GM21360 (cell line): Measurements from ENCODE around the gene ERC2.

Source experiments
- ATAC-seq: cut with Tn5 transposase; IDR thresholded peaks from one replicate; pipeline ENCODE4 v1.9.1; 2021; ENCODE audit warnings: mild to moderate bottlenecking, moderate library complexity; ENCODE audit not compliant: unreplicated experiment

Gene ERC2

DNA sequence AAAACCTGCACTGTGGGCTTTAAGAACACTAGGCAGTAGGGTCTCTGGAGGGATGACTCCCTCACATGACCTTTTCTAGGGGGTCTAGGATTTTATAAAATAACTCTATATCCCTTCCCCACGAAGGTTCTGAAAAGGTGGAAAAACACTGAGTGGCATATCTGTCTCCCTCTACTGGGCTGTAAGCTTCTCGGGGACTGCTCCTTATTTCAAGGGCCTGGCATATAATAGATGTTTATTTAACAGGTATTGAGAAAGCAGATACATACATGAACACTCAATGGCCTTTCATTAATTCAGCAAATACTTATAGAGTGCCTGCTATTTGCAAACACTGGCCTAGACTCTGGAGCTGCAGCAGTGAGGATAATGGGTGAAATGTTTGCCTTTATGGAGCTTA lies 834.9 kb downstream of the ERC2 start:
- ATAC-seq: no peak

DNA sequence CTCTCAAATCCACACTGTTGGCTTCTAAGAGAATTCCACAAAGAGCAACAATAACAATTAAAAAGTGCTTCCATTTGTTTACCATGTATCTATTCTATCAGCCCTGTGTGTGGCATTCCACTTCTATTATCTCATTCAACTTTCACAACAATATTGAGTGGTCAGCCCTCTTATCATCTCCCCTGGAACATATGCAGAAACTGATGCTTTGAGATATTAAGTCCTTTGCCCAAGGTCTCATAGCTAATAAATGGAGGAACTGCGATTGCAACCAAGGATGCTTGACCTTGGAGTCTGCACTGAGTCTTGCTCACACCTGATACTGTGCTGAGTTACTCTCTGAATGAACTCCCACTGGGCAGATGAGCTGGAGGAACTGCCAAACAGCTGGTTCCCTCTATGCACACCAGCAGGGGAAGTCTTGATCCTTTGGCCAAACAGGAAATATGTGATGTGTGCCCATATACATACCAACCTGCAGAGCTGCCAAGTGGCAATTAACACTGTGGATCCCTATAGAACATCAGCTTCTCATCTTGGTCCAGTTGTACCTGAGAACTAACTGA lies 836.4 kb downstream of the ERC2 start:
- ATAC-seq: no peak

DNA sequence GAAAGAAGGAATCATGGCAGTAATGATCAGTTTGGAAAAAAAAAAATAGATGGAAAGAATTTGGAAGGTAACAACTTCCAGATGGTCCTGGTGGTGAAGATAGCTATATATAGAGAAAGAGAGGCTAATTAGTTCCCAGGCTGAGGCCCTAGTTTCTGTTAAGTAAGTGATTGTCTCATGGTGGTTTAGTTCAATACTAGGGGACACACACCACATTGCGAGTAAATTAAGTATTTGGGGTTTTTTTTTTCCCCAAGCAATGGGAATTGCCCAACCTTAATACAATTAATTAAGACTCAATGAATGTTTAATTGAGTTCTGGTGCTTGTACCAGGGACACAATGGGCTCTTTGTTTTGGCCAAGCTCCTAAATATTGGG lies 837.4 kb downstream of the ERC2 start:
- ATAC-seq: no peak

DNA sequence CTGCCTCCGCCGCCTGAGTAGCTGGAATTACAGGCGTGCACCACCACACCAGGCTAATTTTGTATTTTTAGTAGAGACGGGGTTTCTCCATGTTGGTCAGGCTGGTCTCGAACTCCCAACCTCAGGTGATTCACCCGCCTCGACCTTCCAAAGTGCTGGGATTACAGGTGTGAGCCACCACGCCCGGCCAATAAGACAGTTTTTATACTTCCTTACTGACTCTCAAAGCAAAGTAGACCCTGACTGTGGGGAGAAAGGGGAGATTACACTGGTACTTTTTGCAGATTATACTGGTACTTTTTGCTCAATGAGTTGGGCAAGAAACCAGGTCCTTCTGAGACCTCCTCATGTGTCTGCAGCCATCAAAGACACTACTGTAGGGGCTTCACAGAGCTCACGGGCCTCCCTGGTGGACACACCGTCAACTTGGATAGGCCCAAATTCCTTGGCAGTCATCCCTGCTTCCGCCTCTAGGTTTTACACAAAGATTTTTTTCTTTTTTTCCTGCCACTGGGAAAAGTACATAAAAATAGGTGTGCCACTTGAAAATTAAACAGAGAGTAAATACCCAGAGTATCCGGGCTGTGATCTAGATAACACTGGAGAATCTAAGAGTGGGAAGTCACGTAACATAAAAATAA lies 837.9 kb downstream of the ERC2 start:
- ATAC-seq: no peak

DNA sequence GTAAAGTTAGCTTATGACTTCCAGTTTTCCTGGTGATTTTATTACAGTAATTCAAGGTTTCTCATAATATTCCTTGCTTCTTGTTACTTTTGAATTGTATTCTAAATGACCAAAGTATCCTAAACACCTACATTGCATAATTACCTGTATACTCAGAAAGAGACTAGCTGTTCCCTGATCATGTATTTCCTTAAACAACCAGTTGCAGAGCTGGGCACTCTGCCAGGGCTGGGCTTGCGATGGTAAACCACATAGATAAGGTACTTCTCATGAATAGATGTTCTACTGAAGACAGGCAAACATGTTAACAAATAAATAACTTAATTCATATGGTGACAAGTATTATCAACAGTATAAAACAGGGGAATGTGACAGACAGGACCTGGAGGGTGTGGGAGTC lies 838.8 kb downstream of the ERC2 start:
- no peak for ATAC-seq

DNA sequence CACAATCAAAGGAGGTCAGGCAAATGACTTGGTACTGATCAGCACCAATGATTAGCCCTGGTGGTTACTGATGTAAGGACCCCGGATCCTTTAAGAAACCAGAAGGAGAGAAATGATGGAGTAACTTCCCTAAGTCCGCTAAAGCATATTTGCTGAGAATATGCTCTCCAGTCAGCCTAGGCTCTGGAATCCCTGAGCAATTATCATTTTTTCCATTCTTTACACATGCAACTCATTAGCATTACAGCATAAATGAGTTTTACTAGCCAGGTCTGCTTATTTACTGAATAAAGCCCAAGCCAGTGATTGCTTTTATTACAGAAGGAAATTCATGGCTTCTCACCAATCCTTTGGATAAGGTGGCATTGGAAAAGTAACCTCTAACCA lies 842.0 kb downstream of the ERC2 start:
- no peak for ATAC-seq

DNA sequence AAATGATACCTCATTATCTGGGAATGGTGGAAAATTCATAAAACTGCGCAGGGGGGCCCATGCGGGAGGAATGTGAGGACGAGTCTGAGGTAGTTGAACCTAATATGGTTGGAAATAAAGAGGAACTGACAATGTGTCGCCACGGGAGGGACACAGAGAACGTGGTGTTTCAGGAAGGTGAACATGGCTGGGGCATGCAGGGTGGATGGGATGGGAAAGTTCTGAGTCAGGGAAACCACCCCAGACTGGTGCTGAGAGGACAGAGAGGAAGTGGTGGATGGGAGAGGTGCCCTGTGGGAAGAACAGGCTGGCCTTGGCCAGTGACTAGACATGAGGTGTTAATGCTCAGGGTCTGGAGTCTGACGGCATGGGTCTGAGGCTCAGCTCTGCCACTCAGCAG lies 844.0 kb downstream of the ERC2 start:
- ATAC-seq: no peak

DNA sequence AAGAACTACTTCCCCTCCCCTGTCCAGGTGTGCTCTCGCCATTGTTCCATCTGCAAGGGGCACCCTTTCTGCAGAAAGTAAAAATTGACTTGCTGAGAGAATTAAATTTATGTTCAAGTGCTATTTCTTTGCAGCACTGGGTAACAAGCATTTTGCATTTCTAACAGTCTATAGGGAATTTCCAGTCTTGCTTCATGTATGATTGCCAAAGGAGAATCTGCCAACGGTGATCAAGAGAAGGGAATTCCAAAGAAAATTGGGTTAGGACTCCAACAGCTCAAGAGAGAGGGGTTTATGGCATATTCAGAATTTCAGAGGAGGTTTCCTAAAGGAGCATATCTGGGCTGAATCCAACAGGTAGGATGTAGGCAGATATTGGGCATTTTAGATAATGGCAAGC lies 844.5 kb downstream of the ERC2 start:
- no peak for ATAC-seq

DNA sequence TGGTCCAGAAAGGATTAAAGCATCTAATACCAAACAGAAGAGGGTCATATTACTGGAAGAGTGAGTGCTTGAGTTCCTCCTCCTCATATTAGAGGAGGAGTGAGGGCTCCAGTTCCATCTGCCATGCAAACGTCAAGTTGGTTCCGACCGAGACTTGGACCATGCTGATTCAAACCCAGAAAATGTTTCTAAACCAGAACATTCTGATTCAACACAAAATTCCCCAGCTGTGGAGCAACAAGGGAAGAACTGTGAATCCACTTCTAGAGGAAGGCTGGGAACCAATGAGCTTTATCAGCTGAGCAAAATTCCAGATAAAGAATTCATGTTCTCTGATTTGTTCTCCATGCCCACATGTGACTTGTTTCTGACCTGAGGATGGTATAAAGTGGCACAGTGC lies 845.5 kb downstream of the ERC2 start:
- ATAC-seq: no peak

DNA sequence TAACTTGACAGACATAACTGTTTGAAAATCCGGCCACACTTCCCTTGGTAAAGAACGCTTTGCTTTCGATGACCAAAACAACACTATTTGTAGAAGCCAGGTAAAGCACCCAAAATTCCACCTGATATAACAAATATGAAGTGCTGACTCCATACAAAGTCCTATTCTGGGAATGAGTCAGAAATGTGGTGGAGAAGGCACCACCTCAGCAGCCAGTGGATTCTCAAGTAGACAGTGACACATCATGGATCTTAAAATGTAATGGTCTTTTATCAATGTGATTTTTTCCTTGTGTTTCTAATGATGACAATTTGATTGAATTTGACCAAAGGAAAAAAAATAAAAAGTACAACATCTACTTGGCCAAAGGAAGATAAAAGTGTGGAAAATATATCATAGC lies 846.2 kb downstream of the ERC2 start:
- no peak for ATAC-seq

DNA sequence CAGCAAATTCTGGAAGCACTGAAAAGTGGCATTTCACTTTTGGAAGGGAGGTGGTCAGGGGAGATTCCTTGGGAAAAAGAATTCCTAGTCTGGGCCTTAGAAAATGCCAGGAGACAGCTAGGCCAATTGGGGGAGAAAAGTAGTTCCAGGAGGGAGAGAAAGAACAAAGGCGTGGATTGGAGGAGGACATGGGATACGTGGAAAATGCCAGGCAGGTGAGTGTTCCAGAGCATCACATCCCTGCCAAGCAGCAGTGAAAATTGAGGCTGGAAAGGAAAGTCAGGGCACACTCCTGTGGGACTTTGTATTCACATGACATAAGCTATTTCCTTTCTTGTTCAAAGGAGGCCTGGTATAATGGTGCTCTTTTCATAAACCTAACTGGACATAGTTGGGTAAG lies 846.6 kb downstream of the ERC2 start:
- no peak for ATAC-seq

DNA sequence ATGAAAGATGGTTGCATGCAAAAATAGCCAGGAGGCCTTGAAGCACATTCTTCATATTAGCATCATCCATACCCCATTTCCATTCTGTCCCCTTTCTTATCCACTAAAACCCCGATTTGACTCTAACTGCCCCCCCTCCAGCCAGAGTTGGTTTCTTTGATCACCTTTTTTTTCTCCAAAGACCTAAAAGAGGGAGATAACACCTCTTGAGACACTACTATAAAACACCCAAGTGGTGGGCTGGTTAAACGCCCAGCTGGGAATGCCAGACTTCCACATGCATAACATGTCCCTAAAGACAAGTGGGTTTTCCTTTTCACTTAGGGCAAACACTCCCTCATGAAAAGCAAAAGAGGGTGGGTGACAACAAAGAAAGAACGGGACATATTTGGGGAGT lies 847.2 kb downstream of the ERC2 start:
- ATAC-seq: no peak

DNA sequence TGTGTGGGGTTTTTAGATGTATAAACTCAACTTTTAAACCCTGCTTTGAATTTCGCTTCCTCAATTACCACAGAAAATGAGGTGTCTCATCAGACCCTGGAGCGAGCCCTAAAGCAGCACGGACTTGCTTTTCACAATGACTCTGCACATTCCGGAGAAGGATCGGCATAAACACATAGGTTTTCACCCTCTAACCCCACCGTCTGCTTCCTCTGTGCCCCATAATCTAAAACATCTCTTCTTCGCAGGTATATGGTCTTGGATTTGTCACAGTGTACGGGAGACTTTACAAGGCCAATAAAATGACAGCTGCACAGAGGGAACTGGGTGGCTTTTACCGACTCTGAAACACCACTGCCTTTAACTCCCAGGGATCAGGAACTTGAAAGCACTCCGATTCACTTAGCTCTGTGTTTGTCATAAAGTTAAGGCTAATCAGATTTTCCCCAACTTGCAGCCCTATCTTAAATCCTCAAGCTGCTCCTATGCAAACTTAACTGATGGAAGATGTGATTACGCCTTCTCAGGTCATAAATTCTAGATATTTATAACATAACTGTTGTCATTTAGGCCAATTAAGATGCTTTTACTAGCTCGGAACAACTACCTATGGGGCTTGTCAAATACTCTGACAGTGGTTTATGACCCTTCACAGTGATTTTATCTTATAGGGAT lies 847.8 kb downstream of the ERC2 start:
- no peak for ATAC-seq

DNA sequence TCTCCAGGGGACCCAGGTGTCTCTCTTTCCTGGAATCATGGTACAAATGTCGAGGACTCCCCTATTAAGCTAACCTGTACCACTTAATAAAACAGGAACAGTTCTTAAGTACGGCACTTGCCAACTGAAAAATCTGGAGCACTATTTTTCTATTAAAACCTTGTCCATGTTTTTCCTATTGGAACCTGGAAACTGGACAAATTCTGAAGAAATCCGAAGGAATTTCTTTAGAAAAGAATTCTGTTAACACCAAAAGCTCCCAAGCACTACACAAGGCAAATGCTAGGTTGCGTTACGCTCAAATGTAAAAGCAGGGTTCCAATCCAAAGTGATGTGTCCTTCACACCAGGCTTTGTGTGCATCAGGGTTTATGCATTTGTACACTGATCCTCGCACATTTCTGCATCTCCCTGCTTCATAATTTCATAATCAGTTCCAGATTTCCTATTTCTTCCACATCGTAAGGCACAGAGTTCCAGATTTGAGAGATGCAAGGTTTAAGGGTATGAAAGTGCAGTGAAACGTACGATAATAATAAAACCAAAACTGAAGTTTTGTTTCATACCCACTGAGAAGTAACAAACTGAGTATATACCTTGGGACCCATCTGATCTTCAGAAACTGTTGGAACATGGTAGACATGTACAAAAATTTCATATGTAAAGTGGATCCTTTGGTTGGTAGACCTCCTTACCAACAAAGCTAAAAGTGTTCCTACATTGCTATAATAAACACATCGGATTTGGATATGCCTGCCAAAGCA lies 849.0 kb downstream of the ERC2 start:
- ATAC-seq: peak; percentile 47

DNA sequence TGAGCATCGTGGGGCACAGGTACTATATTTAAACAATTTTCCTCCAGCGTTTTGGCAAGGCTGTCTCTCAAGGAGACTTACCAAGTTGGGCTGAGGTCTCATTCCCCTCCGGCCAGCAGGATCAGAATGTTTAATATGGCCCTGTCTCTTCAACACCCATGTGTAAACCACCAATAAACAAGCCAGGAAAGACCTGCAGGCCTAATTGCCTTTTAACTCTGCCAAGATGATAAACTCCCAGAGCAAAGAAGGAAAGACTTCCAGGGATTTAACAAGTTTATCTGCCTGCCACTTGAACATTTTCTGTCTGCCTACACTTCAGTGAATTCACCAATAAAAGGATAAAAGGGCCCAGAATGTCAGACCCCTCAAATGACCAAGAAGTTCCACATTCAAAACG lies 850.9 kb downstream of the ERC2 start:
- ATAC-seq: no peak

DNA sequence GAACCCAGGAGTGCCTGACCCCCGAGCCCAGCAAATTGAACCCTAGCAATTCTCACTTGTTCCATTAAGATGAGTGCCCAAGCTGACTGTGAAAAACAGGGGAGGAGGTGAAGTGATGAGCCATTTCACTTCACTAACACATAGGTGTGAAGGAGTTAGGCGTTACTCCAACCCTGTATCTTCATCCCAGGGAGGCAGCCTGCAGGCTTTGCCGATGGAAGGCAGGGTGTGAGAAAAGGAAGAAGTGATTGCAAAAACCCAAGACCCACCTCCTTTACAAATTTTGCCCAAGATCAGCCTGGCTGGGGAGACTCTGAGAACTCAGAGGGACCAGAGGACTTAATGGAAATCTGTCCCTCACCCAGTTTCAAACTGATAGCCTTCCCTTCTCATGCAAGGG lies 851.5 kb downstream of the ERC2 start:
- ATAC-seq: no peak

DNA sequence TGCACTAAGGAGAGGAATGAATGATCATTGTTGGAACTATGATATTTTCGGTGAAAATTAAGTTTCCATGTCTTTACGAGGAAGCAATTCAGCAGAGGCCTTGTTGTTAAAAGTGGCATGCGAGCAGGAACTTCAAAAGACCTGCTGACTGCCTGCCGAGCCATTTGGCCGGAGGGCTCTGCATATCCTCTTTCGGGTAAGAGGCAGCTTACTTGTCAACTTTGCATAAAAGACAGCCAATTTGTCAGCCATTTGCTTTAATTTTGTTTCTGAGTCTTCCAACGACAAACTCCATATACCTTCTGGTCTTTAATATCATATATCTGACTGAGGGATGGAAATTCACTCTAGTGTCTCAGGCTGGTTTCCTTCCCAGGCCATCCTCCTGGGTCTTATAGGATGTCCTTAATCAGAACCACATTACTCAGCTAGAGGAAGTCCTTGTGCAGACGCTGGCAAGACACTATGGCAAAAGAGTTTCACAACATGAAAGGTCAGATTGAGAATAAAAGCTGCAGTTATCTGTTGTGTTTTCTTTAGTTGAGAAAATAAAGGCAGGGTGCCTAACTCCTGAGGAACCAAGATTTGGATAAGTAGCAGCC lies 852.5 kb downstream of the ERC2 start:
- ATAC-seq: no peak

DNA sequence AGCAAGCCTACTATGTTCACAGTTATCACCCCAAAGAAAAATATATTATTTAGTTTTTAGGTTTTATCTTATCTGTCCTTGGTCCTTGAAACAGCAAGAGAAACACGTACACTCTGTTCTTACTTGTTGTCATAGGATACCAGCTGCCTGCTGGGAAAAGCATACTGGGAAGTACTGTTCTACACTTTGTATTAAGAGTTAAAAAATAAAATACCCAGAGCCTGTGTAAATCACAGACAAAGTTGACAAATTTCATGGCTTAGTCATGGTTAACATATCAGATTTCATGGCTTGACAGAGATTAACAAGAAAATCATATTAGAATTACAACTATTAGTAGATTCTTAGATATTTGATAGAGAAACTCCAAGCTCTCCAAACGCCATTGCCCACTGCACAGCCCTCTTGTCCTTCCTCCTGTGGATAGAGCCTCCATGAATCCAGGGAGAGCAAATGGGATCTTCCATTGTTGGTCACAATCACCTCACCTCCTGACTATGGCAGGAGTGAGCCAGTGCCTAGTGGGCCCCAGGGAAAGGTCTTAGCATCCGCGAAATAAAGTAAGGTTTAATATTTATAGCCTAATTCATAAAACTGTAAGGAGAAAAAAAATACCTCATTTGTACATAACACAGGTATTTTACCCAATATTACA lies 853.1 kb downstream of the ERC2 start:
- no peak for ATAC-seq

DNA sequence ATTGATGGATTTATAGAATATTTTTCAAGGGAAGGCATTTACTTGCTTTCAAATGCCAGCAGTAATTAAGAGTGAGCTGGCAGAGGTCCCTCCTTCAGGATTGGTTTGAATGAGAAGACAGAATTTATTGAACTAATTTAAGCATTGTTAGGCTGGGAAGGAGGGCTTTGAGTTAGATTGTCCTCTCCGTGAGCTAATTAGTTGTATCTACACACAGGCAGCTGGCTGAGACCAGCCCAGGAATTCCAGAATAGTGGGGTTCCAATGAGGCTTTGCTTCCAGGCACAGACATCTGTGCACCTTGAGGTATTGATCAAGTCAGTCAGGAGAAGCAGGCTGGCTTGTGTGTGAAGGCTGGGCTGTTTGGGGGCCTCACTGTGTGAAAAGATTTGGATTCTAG lies 857.1 kb downstream of the ERC2 start:
- no peak for ATAC-seq

DNA sequence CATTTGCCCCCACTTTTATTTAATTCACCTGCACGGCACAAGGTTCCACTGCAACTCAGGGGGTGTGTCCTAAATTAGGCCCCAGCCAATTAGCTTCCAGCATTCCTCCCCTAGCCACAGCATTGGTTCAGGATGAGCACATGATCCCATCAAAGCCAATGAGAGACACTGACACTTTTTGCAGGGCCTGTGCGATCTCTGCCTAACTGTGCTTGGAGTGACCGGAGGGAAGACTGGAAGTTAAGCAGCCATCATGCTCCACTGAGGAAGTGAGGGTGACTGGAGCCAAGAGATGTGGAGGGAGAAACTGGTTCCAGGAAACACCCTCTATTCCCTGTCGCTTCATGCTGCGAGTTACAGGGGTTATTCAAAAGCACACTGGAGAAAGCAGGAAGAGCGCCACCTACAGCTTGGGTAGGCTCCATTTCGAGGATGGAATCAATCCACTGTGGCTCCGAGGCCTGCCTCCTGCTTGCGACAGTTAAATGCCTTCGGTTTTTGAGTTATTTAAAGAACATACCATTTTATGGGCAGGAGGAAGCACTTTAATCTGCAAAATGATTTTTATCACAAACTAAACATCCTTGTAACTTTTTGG lies 858.9 kb downstream of the ERC2 start:
- ATAC-seq: no peak
